ENCODE results near the gene PAM16. TPM values are rescaled to one million over a fixed set of nuclear protein-coding genes. Genes with fewer than 3 reads are reported as not detected.

PAM16 gene
- total RNA-seq, 1 donor from 2014 or later = 48.6 TPM

GRCh38 chr16:4371357-4372000, 20.4 kb upstream of the PAM16 start, which contains the start of gene VASN:
VASN (plus strand) TSS chr16:4371848; CDS start chr16:4380878, 9,030 bp downstream.
- intact Hi-C loops (cut with micrococcal nuclease) = loop anchor here (1.0 kb wide), 3 partner anchors 20 to 587 kb away; partner anchors contain the start of genes HMOX2, PAM16 and SEC14L5

GRCh38 chr16:4370570-4371356, 19.6 kb upstream of the PAM16 start:
- intact Hi-C loops (cut with micrococcal nuclease) = loop anchor here (1.0 kb wide), 3 partner anchors 19 to 588 kb away; partner anchors contain the start of genes HMOX2, PAM16 and SEC14L5

- intact Hi-C loops (cut with micrococcal nuclease) = no loop called here
These were observed 19.0 kb upstream of the PAM16 start for GRCh38 chr16:4370151-4370550.

GRCh38 chr16:4369007-4369733, 18.0 kb upstream of the PAM16 start:
- intact Hi-C loops (cut with micrococcal nuclease) = no loop called here

GRCh38 chr16:4367393-4367856, 16.3 kb upstream of the PAM16 start:
- intact Hi-C loops (cut with micrococcal nuclease) = no loop called here

- intact Hi-C loops (cut with micrococcal nuclease) = no loop called here
These were observed 14.9 kb upstream of the PAM16 start for GRCh38 chr16:4366016-4366415.

- intact Hi-C loops (cut with micrococcal nuclease) = no loop called here
These were observed 14.5 kb upstream of the PAM16 start for GRCh38 chr16:4365615-4366014.

GRCh38 chr16:4365014-4365406, 13.9 kb upstream of the PAM16 start:
- intact Hi-C loops (cut with micrococcal nuclease) = no loop called here

GRCh38 chr16:4364196-4365013, 13.3 kb upstream of the PAM16 start:
- intact Hi-C loops (cut with micrococcal nuclease) = no loop called here

GRCh38 chr16:4362476-4363135, 11.5 kb upstream of the PAM16 start:
- intact Hi-C loops (cut with micrococcal nuclease) = no loop called here

GRCh38 chr16:4361944-4362311, 10.8 kb upstream of the PAM16 start:
- intact Hi-C loops (cut with micrococcal nuclease) = loop anchor here (2.0 kb wide), 1 partner anchor 41 kb away; no protein-coding TSS in a partner anchor

GRCh38 chr16:4361033-4361943, 10.2 kb upstream of the PAM16 start:
- intact Hi-C loops (cut with micrococcal nuclease) = loop anchor here (2.0 kb wide), 1 partner anchor 42 kb away; no protein-coding TSS in a partner anchor

GRCh38 chr16:4360538-4361021, 9.5 kb upstream of the PAM16 start:
- intact Hi-C loops (cut with micrococcal nuclease) = loop anchor here (2.0 kb wide), 1 partner anchor 42 kb away; no protein-coding TSS in a partner anchor

- intact Hi-C loops (cut with micrococcal nuclease) = loop anchor here (2.0 to 10.0 kb wide), 2 partner anchors 43 to 735 kb away; partner anchors contain the start of gene EEF2KMT
These were observed 8.8 kb upstream of the PAM16 start for GRCh38 chr16:4359914-4360313.

- intact Hi-C loops (cut with micrococcal nuclease) = loop anchor here (10.0 kb wide), 1 partner anchor 736 kb away; the partner anchor contains the start of gene EEF2KMT
These were observed 7.9 kb upstream of the PAM16 start for GRCh38 chr16:4358831-4359561.

- intact Hi-C loops (cut with micrococcal nuclease) = loop anchor here (10.0 kb wide), 1 partner anchor 737 kb away; the partner anchor contains the start of gene EEF2KMT
These were observed 7.1 kb upstream of the PAM16 start for GRCh38 chr16:4358236-4358635.

- intact Hi-C loops (cut with micrococcal nuclease) = loop anchor here (10.0 kb wide), 1 partner anchor 738 kb away; the partner anchor contains the start of gene EEF2KMT
These were observed 5.7 kb upstream of the PAM16 start for GRCh38 chr16:4356820-4357219.
